Mucosa of descending colon (tissue), 3 donors: ENCODE measurements around the gene HOXD11. TPM values are rescaled to one million over a fixed set of nuclear protein-coding genes. Genes with fewer than 3 reads are reported as not detected.

Experiments
- ATAC-seq: fragments of 200-7000 bp; cut with Tn5 transposase; one replicate; pipeline ENCODE4 v1.9.1; 2020; ENCODE audit warnings: mild to moderate bottlenecking, moderate library complexity
- DNase-seq, 3 donors: peaks; one replicate each; pipeline ENCODE4 v3.0.0-alpha.2; 2020
- H3K36me3 ChIP-seq: fragments of 200-600 bp; one replicate; pipeline ENCODE4 v1.8.0; 2021; ENCODE audit warnings: low read depth, mild to moderate bottlenecking
- H3K4me1 ChIP-seq: fragments of 200-600 bp; one replicate; pipeline ENCODE4 v1.8.0; 2021; ENCODE audit warnings: low read depth, mild to moderate bottlenecking
- H3K4me3 ChIP-seq: fragments of 200-600 bp; one replicate; pipeline ENCODE4 v1.8.0; 2021; ENCODE audit warnings: mild to moderate bottlenecking
- H3K9me3 ChIP-seq: fragments of 200-600 bp; one replicate; pipeline ENCODE4 v1.8.0; 2021; ENCODE audit warnings: mild to moderate bottlenecking
- CTCF ChIP-seq: fragments of 200-600 bp; IDR thresholded peaks from one replicate; pipeline ENCODE4 v1.8.0; 2022; ENCODE audit warnings: antibody characterized with exemption, mild to moderate bottlenecking
- intact Hi-C, 2 donors: fragments of 100-400 bp; cut with DNase I in 1 of 2; cut with micrococcal nuclease in 1 of 2; formaldehyde crosslinking; loops; one replicate each; pipeline versions ENCODE4 v1.11.0 to v1.11.1; 2022; cut with DNase I, micrococcal nuclease
- long read RNA-seq, 2 donors: library from polyadenylated mRNA; unstranded; transcript quantifications; one replicate each; pipeline ENCODE4 v2.0.0, GENCODE V29; 2019 to 2021
- total RNA-seq, 3 donors: library from RNA; stranded (reverse); fragmentation: NEBNext Ultra II Directional in 2 of 3; extraction: Animal tissue kit (Norgen Biotek cat#: 25700) in 2 of 3; gene quantifications; one replicate each; pipeline versions ENCODE4 v1.2.1 to v1.2.4, GENCODE V29; 2021 to 2023
- donor health status: DM: no; HTN: no; CAD: no; lungs with moderate emphysema.
- donor health status: DM: no; HTN: no; CAD: no.
- donor health status: DM: no; HTN: yes; CAD: no.

HOXD11 gene
- 1 to 10 TPM; 1.2 to 2.1 (median 2.1) TPM for total RNA-seq
- long read RNA-seq, donor 1, partial matches to known transcripts: 0 of 2 reads
- long read RNA-seq, donor 1, other reads (novel, unspliced or antisense): 2 of 2 reads
- long read RNA-seq, donor 2, partial matches to known transcripts: 0 of 2 reads
- long read RNA-seq, donor 2, other reads (novel, unspliced or antisense): 0 of 2 reads

DNA sequence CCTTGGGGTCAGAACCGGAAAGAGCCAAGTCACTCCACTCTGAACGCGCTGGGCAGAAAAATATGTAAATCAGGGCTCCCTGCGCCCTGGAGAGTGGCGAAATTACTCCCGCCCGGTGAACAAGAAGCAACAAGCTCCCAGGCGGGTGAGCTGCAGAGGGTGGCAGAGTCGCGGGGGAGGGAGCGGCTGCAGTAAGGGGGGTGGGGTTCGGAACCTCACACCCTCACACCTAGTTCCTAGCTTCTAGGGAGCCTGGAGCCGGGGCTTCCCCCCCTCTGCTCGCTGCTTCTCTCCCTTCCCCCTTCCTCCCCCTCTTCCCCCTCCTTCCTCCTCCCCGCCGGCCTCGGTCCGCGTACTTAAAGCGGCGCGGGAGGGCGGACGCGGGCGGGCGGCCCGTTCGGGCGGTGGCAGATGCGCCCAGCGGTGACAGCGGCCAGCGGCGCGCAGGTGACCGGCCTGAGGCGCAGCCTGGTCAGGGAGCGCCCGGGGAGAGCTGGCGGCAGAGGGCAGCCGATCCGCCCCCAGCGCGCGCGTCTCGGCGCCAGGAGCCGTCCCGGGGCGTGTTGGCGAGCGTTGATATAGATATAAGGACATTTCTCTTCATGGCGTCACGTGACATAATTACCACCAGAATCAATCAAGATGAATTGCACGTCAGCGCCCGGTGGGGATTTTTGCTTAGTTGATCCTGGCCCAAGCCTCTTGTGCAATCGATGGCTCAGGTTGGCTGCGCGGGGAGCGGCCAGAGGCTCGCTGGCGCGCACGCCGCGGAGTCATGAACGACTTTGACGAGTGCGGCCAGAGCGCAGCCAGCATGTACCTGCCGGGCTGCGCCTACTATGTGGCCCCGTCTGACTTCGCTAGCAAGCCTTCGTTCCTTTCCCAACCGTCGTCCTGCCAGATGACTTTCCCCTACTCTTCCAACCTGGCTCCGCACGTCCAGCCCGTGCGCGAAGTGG lies at the start of gene HOXD11:
Gene HOXD11, plus strand, starts transcription at position 700 of the 959 bp plus-strand sequence. Its CDS starts 76 bp downstream, at position 776.
- peaks cover 23% of the 10 kb centered on the region for H3K4me1 ChIP-seq
- H3K4me3 ChIP-seq: no peak within 1 kb of the TSS
- intact Hi-C loops: no loop called here
- TF ChIP-seq CTCF: no peak
- DNase-seq: peak; percentile 46 to 63 (median 62)
- H3K9me3 ChIP-seq: no peaks in the 10 kb centered on the region
- H3K36me3 ChIP-seq: no peaks in the 10 kb centered on the region
- ATAC-seq: peak; percentile 58

DNA sequence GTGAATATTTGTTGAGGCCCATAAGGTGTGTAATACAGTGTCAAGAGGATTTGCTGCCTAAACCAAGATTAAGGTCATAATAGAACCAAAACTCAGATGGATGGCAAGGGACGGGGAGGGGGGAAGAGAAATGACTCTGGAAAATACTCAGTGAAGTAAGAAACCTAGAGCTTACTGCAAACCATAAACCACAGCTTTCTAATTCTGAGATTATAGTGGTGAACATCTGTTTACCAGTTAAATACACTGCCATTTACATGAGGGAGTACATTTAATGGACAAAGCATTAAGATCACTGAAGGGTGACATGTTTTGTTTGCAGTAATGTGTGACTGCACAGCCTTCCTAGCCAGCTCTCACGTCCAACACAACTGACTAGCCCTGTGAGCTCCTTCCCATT lies 43.1 kb upstream of the HOXD11 start:
- Histone ChIP-seq H3K4me1 (peaks cover 18% of the 10 kb centered on the region), H3K9me3 (no peaks in the 10 kb centered on the region), H3K4me3 (no peak overlapping the region), H3K36me3 (no peaks in the 10 kb centered on the region)
- no peak for ATAC-seq
- DNase-seq: no peak
- no peak for TF ChIP-seq CTCF
- intact Hi-C loops: no loop called here

DNA sequence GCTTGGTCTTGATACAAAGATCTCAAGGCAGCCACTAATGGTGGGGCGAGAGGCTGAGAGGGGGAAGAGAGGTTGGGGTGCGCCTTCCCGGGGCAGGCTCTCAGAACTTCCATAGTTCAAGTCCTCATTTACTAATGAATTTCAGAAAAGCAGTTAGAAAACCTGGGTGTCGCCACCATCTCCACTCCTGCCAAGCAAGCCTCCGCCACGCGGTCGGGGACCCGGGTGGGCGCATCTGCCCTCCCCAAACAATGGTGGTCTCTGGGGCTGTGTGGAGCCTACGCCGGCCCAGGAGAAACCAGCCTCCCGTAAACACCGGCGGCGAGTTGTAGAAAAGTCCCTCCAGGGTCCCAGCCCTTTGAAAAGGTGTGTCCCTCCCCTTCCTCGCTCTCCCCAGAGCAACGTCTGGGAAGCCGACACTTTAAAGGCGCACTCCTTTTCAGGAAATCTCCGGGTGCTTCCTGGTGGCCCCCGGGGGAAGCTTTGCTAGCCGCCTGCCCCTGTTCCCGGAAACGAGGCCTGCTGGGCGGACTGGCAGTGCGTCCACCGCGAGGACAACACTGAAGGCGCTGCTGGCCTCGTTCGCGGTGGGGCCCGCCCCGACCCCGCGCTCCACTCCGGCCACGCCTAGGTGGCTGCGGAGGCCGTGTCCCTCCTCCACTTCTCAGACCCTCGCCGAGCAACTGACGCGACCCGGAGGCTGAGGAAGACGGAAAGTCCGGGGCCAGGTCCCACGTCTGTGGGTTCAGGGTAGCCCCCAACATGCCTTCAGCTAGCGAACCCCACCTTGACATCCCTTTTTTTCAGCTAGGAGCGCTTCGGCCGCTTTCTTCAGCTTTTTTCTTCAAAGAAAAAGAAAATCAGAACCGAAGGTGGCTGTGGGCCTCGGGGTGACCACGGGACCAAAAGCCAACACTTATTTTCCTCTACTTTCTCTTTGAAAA lies 40.2 kb upstream of the HOXD11 start:
- Histone ChIP-seq H3K9me3 (no peaks in the 10 kb centered on the region), H3K4me3 (no peak overlapping the region), H3K36me3 (no peaks in the 10 kb centered on the region), H3K4me1 (peaks cover 18% of the 10 kb centered on the region)
- ATAC-seq (no peak), DNase-seq (peak in 1 of 3 donors; percentile 26)
- no peak for TF ChIP-seq CTCF
- intact Hi-C loops: no loop called here

- Histone ChIP-seq H3K36me3 (no peaks in the 10 kb centered on the region), H3K4me1 (peaks cover 18% of the 10 kb centered on the region), H3K9me3 (no peaks in the 10 kb centered on the region), H3K4me3 (no peak overlapping the region)
- ATAC-seq (peak; percentile 66), DNase-seq (peak in 1 of 3 donors; percentile 32)
- intact Hi-C loops: no loop called here
- no peak for TF ChIP-seq CTCF
Observed at GRCh38 chr2:176067589-176068418, 39.3 kb upstream of the HOXD11 start.
